Measurements from ENCODE around the gene DYRK1A.

The DYRK1A gene

DNA sequence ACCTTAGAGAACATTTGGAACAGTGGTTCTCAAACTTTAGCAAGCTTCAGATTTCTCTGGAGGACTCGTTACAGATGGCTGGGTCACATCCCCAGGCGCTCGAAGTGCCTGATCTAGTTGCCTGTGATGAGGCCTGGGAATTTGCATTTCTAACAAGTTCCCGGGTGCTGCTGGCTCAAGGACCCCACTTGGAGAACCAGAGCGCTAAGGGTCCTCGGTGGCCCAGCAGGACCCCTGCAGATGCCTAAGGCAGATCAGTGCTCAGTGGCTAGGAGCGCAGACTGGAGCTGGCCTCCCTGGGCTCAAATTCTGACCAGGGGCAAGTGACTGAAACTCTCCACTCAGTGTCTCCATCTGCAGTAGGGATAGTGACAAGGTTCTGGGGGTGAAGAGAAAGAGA lies 208.2 kb downstream of the DYRK1A start:
- no peak for DNase-seq

DNA sequence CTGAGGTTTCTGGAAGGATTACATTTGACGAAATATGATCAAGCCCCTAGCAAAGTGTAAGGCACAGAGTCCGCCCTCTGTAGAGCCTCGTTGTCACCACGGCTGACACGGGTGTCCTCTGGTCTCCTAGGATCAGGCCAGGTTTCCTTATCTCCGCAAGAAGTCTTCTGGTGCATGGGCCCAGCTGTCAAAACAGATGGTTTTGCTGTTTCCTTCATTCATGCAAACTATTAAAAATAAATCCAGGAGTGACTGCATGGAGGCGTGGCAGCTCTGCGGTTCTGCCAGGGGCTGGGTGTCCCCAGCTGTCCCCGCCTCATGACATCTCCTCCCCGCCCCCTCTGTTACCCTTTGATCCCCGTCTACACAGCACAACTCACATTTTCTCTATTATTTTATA lies 209.0 kb downstream of the DYRK1A start:
- no peak for DNase-seq

Measured in NCI-H187 treated with DMSO at 0.1 percent for 48 hours (cell line).